ENCODE results near the gene NTM.

The NTM gene

GRCh38 chr11:132240374-132240773 lies 870.0 kb downstream of the NTM start:
- TF ChIP-seq CTCF (IDR thresholded peaks at IDR 0.05; ENCODE audit: low read depth, low read length) = no peak
- no peak overlapping the region for H3K4me3 ChIP-seq (replicated peaks in 1 of 2; ENCODE audit: low read depth in 2 of 2, low read length in 2 of 2)
- DNase-seq (ENCODE audit: low read depth in 2 of 2) = no peak

GRCh38 chr11:132242632-132243031 lies 872.2 kb downstream of the NTM start:
- no peak for DNase-seq (ENCODE audit: low read depth in 2 of 2)
- no peak overlapping the region for H3K4me3 ChIP-seq (replicated peaks in 1 of 2; ENCODE audit: low read depth in 2 of 2, low read length in 2 of 2)
- no peak for TF ChIP-seq CTCF (IDR thresholded peaks at IDR 0.05; ENCODE audit: low read depth, low read length)

- no peak for DNase-seq (ENCODE audit: low read depth in 2 of 2)
- no peak overlapping the region for H3K4me3 ChIP-seq (replicated peaks in 1 of 2; ENCODE audit: low read depth in 2 of 2, low read length in 2 of 2)
- TF ChIP-seq CTCF (IDR thresholded peaks at IDR 0.05; ENCODE audit: low read depth, low read length) = no peak
Measured at GRCh38 chr11:132244846-132245245, 874.4 kb downstream of the NTM start.

- TF ChIP-seq CTCF (IDR thresholded peaks at IDR 0.05; ENCODE audit: low read depth, low read length) = no peak
- no peak for DNase-seq (ENCODE audit: low read depth in 2 of 2)
- no peak overlapping the region for H3K4me3 ChIP-seq (replicated peaks in 1 of 2; ENCODE audit: low read depth in 2 of 2, low read length in 2 of 2)
Measured at GRCh38 chr11:132245403-132246385, 875.3 kb downstream of the NTM start.

GRCh38 chr11:132248580-132248979 lies 878.2 kb downstream of the NTM start:
- TF ChIP-seq CTCF (IDR thresholded peaks at IDR 0.05; ENCODE audit: low read depth, low read length) = no peak
- DNase-seq (ENCODE audit: low read depth in 2 of 2) = no peak
- H3K4me3 ChIP-seq (replicated peaks in 1 of 2; ENCODE audit: low read depth in 2 of 2, low read length in 2 of 2) = no peak overlapping the region

- TF ChIP-seq CTCF (IDR thresholded peaks at IDR 0.05; ENCODE audit: low read depth, low read length) = no peak
- no peak overlapping the region for H3K4me3 ChIP-seq (replicated peaks in 1 of 2; ENCODE audit: low read depth in 2 of 2, low read length in 2 of 2)
- no peak for DNase-seq (ENCODE audit: low read depth in 2 of 2)
Measured at GRCh38 chr11:132249256-132249655, 878.8 kb downstream of the NTM start.
